ENCODE measurements around the gene RB1. TPM values are rescaled to one million over a fixed set of nuclear protein-coding genes. Genes with fewer than 3 reads are reported as not detected.

Gene RB1
- total and polyA plus RNA-seq, 4 donors = 10.0 to 69.9 (median 26.1) TPM

DNA sequence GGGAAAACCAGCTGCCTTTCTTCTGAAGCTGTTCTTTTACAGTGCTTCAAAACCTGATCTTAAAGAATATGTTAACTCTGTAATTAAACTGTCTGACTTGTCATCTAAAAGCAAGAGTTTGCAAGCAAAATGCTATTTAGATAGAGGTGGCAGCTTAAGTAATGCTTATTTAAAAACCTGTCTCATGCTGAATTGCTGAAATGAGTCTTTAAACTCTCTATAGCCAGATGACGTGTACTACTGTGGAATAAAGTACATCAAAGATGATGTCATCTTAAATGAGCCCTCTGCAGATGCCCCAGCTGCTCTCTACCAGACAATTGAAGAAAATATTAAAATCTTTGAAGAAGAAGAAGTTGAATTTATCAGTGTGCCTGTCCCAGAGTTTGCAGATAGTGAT lies 47.6 kb upstream of the RB1 start:
- H3K27ac ChIP-seq (ENCODE audit: low read depth in 1 of 2, low read length in 1 of 2) = no peak overlapping the region
- peak overlapping the region in 1 of 2 donors; percentile 20 for H3K9ac ChIP-seq (ENCODE audit: insufficient read depth in 1 of 2, low read length in 2 of 2)
- peaks cover 10 to 53% (median 31%) of the 10 kb centered on the region in 4 donors for H3K36me3 ChIP-seq (ENCODE audit: control insufficient read depth in 4 of 4, insufficient read depth in 4 of 4, low read length in 4 of 4)
- no peak for ATAC-seq (ENCODE audit: insufficient read depth, low FRiP score)
- DNase-seq = no peak
- TF ChIP-seq, protein P1, sequence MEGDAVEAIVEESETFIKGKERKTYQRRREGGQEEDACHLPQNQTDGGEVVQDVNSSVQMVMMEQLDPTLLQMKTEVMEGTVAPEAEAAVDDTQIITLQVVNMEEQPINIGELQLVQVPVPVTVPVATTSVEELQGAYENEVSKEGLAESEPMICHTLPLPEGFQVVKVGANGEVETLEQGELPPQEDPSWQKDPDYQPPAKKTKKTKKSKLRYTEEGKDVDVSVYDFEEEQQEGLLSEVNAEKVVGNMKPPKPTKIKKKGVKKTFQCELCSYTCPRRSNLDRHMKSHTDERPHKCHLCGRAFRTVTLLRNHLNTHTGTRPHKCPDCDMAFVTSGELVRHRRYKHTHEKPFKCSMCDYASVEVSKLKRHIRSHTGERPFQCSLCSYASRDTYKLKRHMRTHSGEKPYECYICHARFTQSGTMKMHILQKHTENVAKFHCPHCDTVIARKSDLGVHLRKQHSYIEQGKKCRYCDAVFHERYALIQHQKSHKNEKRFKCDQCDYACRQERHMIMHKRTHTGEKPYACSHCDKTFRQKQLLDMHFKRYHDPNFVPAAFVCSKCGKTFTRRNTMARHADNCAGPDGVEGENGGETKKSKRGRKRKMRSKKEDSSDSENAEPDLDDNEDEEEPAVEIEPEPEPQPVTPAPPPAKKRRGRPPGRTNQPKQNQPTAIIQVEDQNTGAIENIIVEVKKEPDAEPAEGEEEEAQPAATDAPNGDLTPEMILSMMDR (IDR thresholded peaks at IDR 0.05; ENCODE audit: control extremely low read depth, extremely low read depth) = no peak
- no peaks in the 10 kb centered on the region for H3K9me3 ChIP-seq (ENCODE audit: control insufficient read depth in 4 of 4, insufficient read depth in 3 of 4, low read length in 3 of 4)
- H3K4me3 ChIP-seq = no peak overlapping the region
- WGBS, 2 donors = 64 to 85% methylated on average over 1 of the region's 1 CpG
- H3K27me3 ChIP-seq (ENCODE audit: control insufficient read depth in 3 of 3, insufficient read depth in 3 of 3, low read length in 2 of 3) = no peaks in the 10 kb centered on the region
- H3K4me1 ChIP-seq (ENCODE audit: control insufficient read depth in 5 of 5, insufficient read depth in 5 of 5, low read length in 5 of 5) = peaks cover 9 to 29% (median 17%) of the 10 kb centered on the region in 5 donors

DNA sequence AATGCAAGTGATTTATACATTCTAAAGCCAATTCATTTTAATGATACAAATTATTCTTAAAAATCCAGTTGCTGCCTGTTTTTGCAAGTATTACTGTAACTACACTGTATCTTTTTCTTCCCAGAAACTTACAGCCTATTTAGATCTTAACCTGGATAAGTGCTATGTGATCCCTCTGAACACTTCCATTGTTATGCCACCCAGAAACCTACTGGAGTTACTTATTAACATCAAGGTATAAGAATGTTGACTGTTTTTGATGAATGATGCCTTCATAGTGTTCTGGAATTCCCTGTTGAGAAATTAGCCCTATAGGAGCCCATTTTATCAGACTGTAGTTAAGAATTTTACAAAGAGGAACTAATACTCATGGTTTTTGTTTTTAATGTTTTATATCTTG lies 45.5 kb upstream of the RB1 start:
- Histone ChIP-seq H3K9me3 (ENCODE audit: control insufficient read depth in 4 of 4, insufficient read depth in 3 of 4, low read length in 3 of 4) (no peaks in the 10 kb centered on the region), H3K27ac (ENCODE audit: low read depth in 1 of 2, low read length in 1 of 2) (no peak overlapping the region), H3K4me1 (ENCODE audit: control insufficient read depth in 5 of 5, insufficient read depth in 5 of 5, low read length in 5 of 5) (peaks cover 5 to 16% (median 9%) of the 10 kb centered on the region in 5 donors), H3K27me3 (ENCODE audit: control insufficient read depth in 3 of 3, insufficient read depth in 3 of 3, low read length in 2 of 3) (no peaks in the 10 kb centered on the region), H3K9ac (ENCODE audit: insufficient read depth in 1 of 2, low read length in 2 of 2) (no peak overlapping the region), H3K4me3 (no peak overlapping the region), H3K36me3 (ENCODE audit: control insufficient read depth in 4 of 4, insufficient read depth in 4 of 4, low read length in 4 of 4) (peaks cover 8 to 65% (median 40%) of the 10 kb centered on the region in 4 donors)
- TF ChIP-seq, protein P1 (IDR thresholded peaks at IDR 0.05; ENCODE audit: control extremely low read depth, extremely low read depth) = no peak
- DNase-seq (no peak), ATAC-seq (ENCODE audit: insufficient read depth, low FRiP score) (no peak)

DNA sequence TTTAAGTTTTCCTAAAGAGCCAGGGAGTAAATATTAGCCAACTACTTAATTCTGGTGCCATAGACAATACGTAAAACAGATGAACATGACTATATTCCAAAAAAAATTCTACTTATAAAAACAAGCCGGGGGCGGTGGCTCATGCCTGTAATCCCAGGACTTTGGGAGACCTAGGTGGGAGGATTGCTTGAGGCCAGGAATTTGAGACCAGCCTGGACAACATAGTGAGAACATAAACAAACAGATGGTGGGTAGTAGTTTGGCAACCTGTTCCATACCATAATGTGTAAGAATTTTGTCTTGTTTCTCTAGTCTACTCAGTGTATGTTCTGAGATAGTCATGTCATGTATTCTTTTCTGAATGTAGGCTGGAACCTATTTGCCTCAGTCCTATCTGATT lies 45.1 kb upstream of the RB1 start:
- DNase-seq (no peak), ATAC-seq (ENCODE audit: insufficient read depth, low FRiP score) (no peak)
- Histone ChIP-seq H3K27ac (ENCODE audit: low read depth in 1 of 2, low read length in 1 of 2) (no peak overlapping the region), H3K9ac (ENCODE audit: insufficient read depth in 1 of 2, low read length in 2 of 2) (no peak overlapping the region), H3K4me1 (ENCODE audit: control insufficient read depth in 5 of 5, insufficient read depth in 5 of 5, low read length in 5 of 5) (peaks cover 7 to 19% (median 7%) of the 10 kb centered on the region in 5 donors), H3K9me3 (ENCODE audit: control insufficient read depth in 4 of 4, insufficient read depth in 3 of 4, low read length in 3 of 4) (no peaks in the 10 kb centered on the region), H3K36me3 (ENCODE audit: control insufficient read depth in 4 of 4, insufficient read depth in 4 of 4, low read length in 4 of 4) (peaks cover 12 to 69% (median 41%) of the 10 kb centered on the region in 4 donors), H3K27me3 (ENCODE audit: control insufficient read depth in 3 of 3, insufficient read depth in 3 of 3, low read length in 2 of 3) (no peaks in the 10 kb centered on the region), H3K4me3 (no peak overlapping the region)
- TF ChIP-seq, protein P1 (IDR thresholded peaks at IDR 0.05; ENCODE audit: control extremely low read depth, extremely low read depth) = no peak
- 92 to 95% methylated on average over 3 of the region's 3 CpGs for WGBS, 2 donors

DNA sequence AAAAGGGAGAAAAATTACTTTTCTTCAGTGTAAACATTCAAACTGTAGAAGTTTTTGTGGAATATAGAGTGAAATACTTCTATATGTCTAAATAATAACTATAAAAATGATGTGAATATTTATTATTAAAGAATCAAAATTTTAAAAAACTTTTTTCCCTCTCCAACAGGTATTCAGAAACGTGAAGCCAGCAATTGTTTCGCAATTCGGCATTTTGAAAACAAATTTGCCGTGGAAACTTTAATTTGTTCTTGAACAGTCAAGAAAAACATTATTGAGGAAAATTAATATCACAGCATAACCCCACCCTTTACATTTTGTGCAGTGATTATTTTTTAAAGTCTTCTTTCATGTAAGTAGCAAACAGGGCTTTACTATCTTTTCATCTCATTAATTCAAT lies 42.6 kb upstream of the RB1 start:
- WGBS, 2 donors = 80 to 81% methylated on average over 4 of the region's 4 CpGs
- H3K4me1 ChIP-seq (ENCODE audit: control insufficient read depth in 5 of 5, insufficient read depth in 5 of 5, low read length in 5 of 5) = peaks cover 0 to 12% (median 0%) of the 10 kb centered on the region in 5 donors
- H3K9me3 ChIP-seq (ENCODE audit: control insufficient read depth in 4 of 4, insufficient read depth in 3 of 4, low read length in 3 of 4) = no peaks in the 10 kb centered on the region
- H3K36me3 ChIP-seq (ENCODE audit: control insufficient read depth in 4 of 4, insufficient read depth in 4 of 4, low read length in 4 of 4) = peaks cover 10 to 69% (median 49%) of the 10 kb centered on the region in 4 donors
- TF ChIP-seq, protein P1 (IDR thresholded peaks at IDR 0.05; ENCODE audit: control extremely low read depth, extremely low read depth) = no peak
- DNase-seq = no peak
- no peak overlapping the region for H3K27ac ChIP-seq (ENCODE audit: low read depth in 1 of 2, low read length in 1 of 2)
- H3K27me3 ChIP-seq (ENCODE audit: control insufficient read depth in 3 of 3, insufficient read depth in 3 of 3, low read length in 2 of 3) = no peaks in the 10 kb centered on the region
- no peak overlapping the region for H3K4me3 ChIP-seq
- no peak for ATAC-seq (ENCODE audit: insufficient read depth, low FRiP score)
- H3K9ac ChIP-seq (ENCODE audit: insufficient read depth in 1 of 2, low read length in 2 of 2) = no peak overlapping the region

All from lung (tissue), 12 donors.